ENCODE results near the gene PAPPA. TPM values are rescaled to one million over a fixed set of nuclear protein-coding genes. Genes with fewer than 3 reads are reported as not detected.

Gene PAPPA
- total RNA-seq, 4 donors from 2014 or later = 9.6 to 35.3 (median 14.9) TPM

GRCh38 chr9:116260531-116260930 lies 106.9 kb downstream of the PAPPA start:
- TF ChIP-seq CTCF (IDR thresholded peaks at IDR 0.05) = no peak
- ATAC-seq (ENCODE audit: low FRiP score) (no peak), DNase-seq (ENCODE audit: low spot score) (no peak)

GRCh38 chr9:116262448-116262847 lies 108.9 kb downstream of the PAPPA start:
- DNase-seq (ENCODE audit: low spot score) (no peak), ATAC-seq (ENCODE audit: low FRiP score) (no peak)
- TF ChIP-seq CTCF (IDR thresholded peaks at IDR 0.05) = no peak

GRCh38 chr9:116264361-116264760 lies 110.8 kb downstream of the PAPPA start:
- TF ChIP-seq CTCF (IDR thresholded peaks at IDR 0.05) = no peak
- no peak for ATAC-seq (ENCODE audit: low FRiP score)
- DNase-seq (ENCODE audit: low spot score) = no peak

- TF ChIP-seq CTCF (IDR thresholded peaks at IDR 0.05) = no peak
- DNase-seq (ENCODE audit: low spot score) (no peak), ATAC-seq (ENCODE audit: low FRiP score) (no peak)
Measured at GRCh38 chr9:116267021-116267420, 113.4 kb downstream of the PAPPA start.

- no peak for ATAC-seq (ENCODE audit: low FRiP score)
- no peak for TF ChIP-seq CTCF (IDR thresholded peaks at IDR 0.05)
- no peak for DNase-seq (ENCODE audit: low spot score)
Measured at GRCh38 chr9:116269250-116269649, 115.7 kb downstream of the PAPPA start.

GRCh38 chr9:116270546-116270945 lies 117.0 kb downstream of the PAPPA start:
- no peak for ATAC-seq (ENCODE audit: low FRiP score)
- no peak for TF ChIP-seq CTCF (IDR thresholded peaks at IDR 0.05)
- no peak for DNase-seq (ENCODE audit: low spot score)

GRCh38 chr9:116271340-116271739 lies 117.7 kb downstream of the PAPPA start:
- no peak for TF ChIP-seq CTCF (IDR thresholded peaks at IDR 0.05)

More at GRCh38 chr9:116271340-116271739, 117.7 kb downstream of the PAPPA start:
- DNase-seq (ENCODE audit: low spot score) = no peak
- no peak for ATAC-seq (ENCODE audit: low FRiP score)

Measured in omental fat pad (tissue), 4 donors.